Measurements from ENCODE around the gene NEU1.
A peak's percentile ranks its signal among the peaks of the same experiment; 100 is the strongest.

Gene NEU1

GRCh38 chr6:31897612-31898382, 35.2 kb upstream of the NEU1 start, which contains the start of gene EHMT2:
Gene EHMT2, minus strand, starts transcription at chr6:31897698. Its CDS starts 21 bp downstream, at chr6:31897677.
- H2BK5ac ChIP-seq (ENCODE audit: low read depth, low read length, poor library complexity, severe bottlenecking), result no peak within 1 kb of the TSS
- peak; percentile 83 for DNase-seq
- peaks cover 25 to 35% of the 10 kb centered on the region in 2 experiments for H3K36me3 ChIP-seq (ENCODE audit: control insufficient read depth in 1 of 2, insufficient read depth in 2 of 2, low read depth in 1 of 2, low read length in 2 of 2)
- H2AFZ ChIP-seq (ENCODE audit: low read depth, low read length), result peak within 1 kb of the TSS; percentile 91
- H2BK12ac ChIP-seq (ENCODE audit: low read length in 2 of 2), result peak within 1 kb of the TSS in 1 of 2 experiments; percentile 87
- H3K4ac ChIP-seq (ENCODE audit: low read depth in 1 of 2, low read length in 2 of 2), result peak within 1 kb of the TSS; percentile 5 to 79
- peak within 1 kb of the TSS in 1 of 2 experiments; percentile 83 for H3K18ac ChIP-seq (ENCODE audit: low read depth in 1 of 2, low read length in 2 of 2)
- H2BK120ac ChIP-seq (ENCODE audit: low read depth, low read length), result peak within 1 kb of the TSS; percentile 67
- no peak within 1 kb of the TSS for H3K27ac ChIP-seq (ENCODE audit: low read length, poor library complexity, severe bottlenecking)
- H3K9me3 ChIP-seq (ENCODE audit: control insufficient read depth, low read length), result no peaks in the 10 kb centered on the region
- peaks cover 25% of the 10 kb centered on the region for H3K4me1 ChIP-seq (ENCODE audit: control insufficient read depth, insufficient read depth, low read depth, low read length)
- no peak within 1 kb of the TSS for H2AK5ac ChIP-seq (ENCODE audit: low read length, severe bottlenecking)
- H3K27me3 ChIP-seq (ENCODE audit: control insufficient read depth in 1 of 2, insufficient read depth in 1 of 2, low read length in 2 of 2), result no peaks in the 10 kb centered on the region
- no peak within 1 kb of the TSS for H4K91ac ChIP-seq (ENCODE audit: low read length)
- H3K23ac ChIP-seq (ENCODE audit: low read length in 2 of 2), result peak within 1 kb of the TSS in 1 of 2 experiments; percentile 96
- WGBS, result under 1% methylated on average over 46 of the region's 49 CpGs
- peak within 1 kb of the TSS; percentile 62 for H3K4me2 ChIP-seq (ENCODE audit: low read length, poor library complexity, severe bottlenecking)
- H2BK15ac ChIP-seq (ENCODE audit: low read depth, poor library complexity, severe bottlenecking), result peak within 1 kb of the TSS; percentile 60
- H4K8ac ChIP-seq (ENCODE audit: low read length), result peak within 1 kb of the TSS; percentile 56
- H3K79me1 ChIP-seq (replicated peaks; ENCODE audit: low read length, poor library complexity, severe bottlenecking), result peaks cover 18% of the 10 kb centered on the region
- peak within 1 kb of the TSS in 1 of 2 experiments; percentile 94 for H3K14ac ChIP-seq (ENCODE audit: low read length in 2 of 2)
- H3K4me3 ChIP-seq (ENCODE audit: insufficient read depth in 1 of 2, low read depth in 1 of 2, low read length in 2 of 2), result peak within 1 kb of the TSS; percentile 93 to 96
- peak within 1 kb of the TSS; percentile 96 for H3K9ac ChIP-seq (ENCODE audit: low read length)

- peak overlapping the region in 1 of 2 experiments; percentile 42 for H2BK12ac ChIP-seq (ENCODE audit: low read length in 2 of 2)
- peaks cover 33 to 43% of the 10 kb centered on the region in 2 experiments for H3K36me3 ChIP-seq (ENCODE audit: control insufficient read depth in 1 of 2, insufficient read depth in 2 of 2, low read depth in 1 of 2, low read length in 2 of 2)
- H3K4ac ChIP-seq (ENCODE audit: low read depth in 1 of 2, low read length in 2 of 2), result peak overlapping the region; percentile 5 to 79
- H2BK5ac ChIP-seq (ENCODE audit: low read depth, low read length, poor library complexity, severe bottlenecking), result no peak overlapping the region
- no peaks in the 10 kb centered on the region for H3K9me3 ChIP-seq (ENCODE audit: control insufficient read depth, low read length)
- no peaks in the 10 kb centered on the region for H3K27me3 ChIP-seq (ENCODE audit: control insufficient read depth in 1 of 2, insufficient read depth in 1 of 2, low read length in 2 of 2)
- H3K14ac ChIP-seq (ENCODE audit: low read length in 2 of 2), result peak overlapping the region in 1 of 2 experiments; percentile 82
- peak overlapping the region; percentile 55 for H3K4me2 ChIP-seq (ENCODE audit: low read length, poor library complexity, severe bottlenecking)
- H2BK120ac ChIP-seq (ENCODE audit: low read depth, low read length), result peak overlapping the region; percentile 67
- peak overlapping the region; percentile 80 for H2AFZ ChIP-seq (ENCODE audit: low read depth, low read length)
- H3K18ac ChIP-seq (ENCODE audit: low read depth in 1 of 2, low read length in 2 of 2), result peak overlapping the region in 1 of 2 experiments; percentile 83
- WGBS, result 1% methylated on average over 17 of the region's 62 CpGs
- H3K4me1 ChIP-seq (ENCODE audit: control insufficient read depth, insufficient read depth, low read depth, low read length), result peaks cover 27% of the 10 kb centered on the region
- peak overlapping the region; percentile 56 for H4K8ac ChIP-seq (ENCODE audit: low read length)
- H2AK5ac ChIP-seq (ENCODE audit: low read length, severe bottlenecking), result no peak overlapping the region
- H3K9ac ChIP-seq (ENCODE audit: low read length), result peak overlapping the region; percentile 92
- H4K91ac ChIP-seq (ENCODE audit: low read length), result no peak overlapping the region
- H2BK15ac ChIP-seq (ENCODE audit: low read depth, poor library complexity, severe bottlenecking), result peak overlapping the region; percentile 60
- H3K79me1 ChIP-seq (replicated peaks; ENCODE audit: low read length, poor library complexity, severe bottlenecking), result peaks cover 24% of the 10 kb centered on the region
- H3K27ac ChIP-seq (ENCODE audit: low read length, poor library complexity, severe bottlenecking), result no peak overlapping the region
- peak overlapping the region; percentile 93 to 96 for H3K4me3 ChIP-seq (ENCODE audit: insufficient read depth in 1 of 2, low read depth in 1 of 2, low read length in 2 of 2)
- DNase-seq, result no peak
- no peak overlapping the region for H3K23ac ChIP-seq (ENCODE audit: low read length in 2 of 2)
These were observed 34.4 kb upstream of the NEU1 start for GRCh38 chr6:31896856-31897611.

- H3K23ac ChIP-seq (ENCODE audit: low read length in 2 of 2), result no peak overlapping the region
- H3K79me1 ChIP-seq (replicated peaks; ENCODE audit: low read length, poor library complexity, severe bottlenecking), result peaks cover 24% of the 10 kb centered on the region
- peak overlapping the region; percentile 60 for H2BK15ac ChIP-seq (ENCODE audit: low read depth, poor library complexity, severe bottlenecking)
- no peak overlapping the region for H2BK120ac ChIP-seq (ENCODE audit: low read depth, low read length)
- no peak overlapping the region for H2AK5ac ChIP-seq (ENCODE audit: low read length, severe bottlenecking)
- peaks cover 39 to 46% of the 10 kb centered on the region in 2 experiments for H3K36me3 ChIP-seq (ENCODE audit: control insufficient read depth in 1 of 2, insufficient read depth in 2 of 2, low read depth in 1 of 2, low read length in 2 of 2)
- peaks cover 27% of the 10 kb centered on the region for H3K4me1 ChIP-seq (ENCODE audit: control insufficient read depth, insufficient read depth, low read depth, low read length)
- H3K4ac ChIP-seq (ENCODE audit: low read depth in 1 of 2, low read length in 2 of 2), result peak overlapping the region in 1 of 2 experiments; percentile 5
- WGBS, result 61% methylated on average over 4 of the region's 4 CpGs
- peak overlapping the region; percentile 92 for H3K9ac ChIP-seq (ENCODE audit: low read length)
- no peaks in the 10 kb centered on the region for H3K27me3 ChIP-seq (ENCODE audit: control insufficient read depth in 1 of 2, insufficient read depth in 1 of 2, low read length in 2 of 2)
- H3K27ac ChIP-seq (ENCODE audit: low read length, poor library complexity, severe bottlenecking), result no peak overlapping the region
- H3K4me2 ChIP-seq (ENCODE audit: low read length, poor library complexity, severe bottlenecking), result peak overlapping the region; percentile 55
- H3K4me3 ChIP-seq (ENCODE audit: insufficient read depth in 1 of 2, low read depth in 1 of 2, low read length in 2 of 2), result peak overlapping the region; percentile 93 to 96
- H3K9me3 ChIP-seq (ENCODE audit: control insufficient read depth, low read length), result no peaks in the 10 kb centered on the region
- H2BK5ac ChIP-seq (ENCODE audit: low read depth, low read length, poor library complexity, severe bottlenecking), result no peak overlapping the region
- DNase-seq, result no peak
- no peak overlapping the region for H3K14ac ChIP-seq (ENCODE audit: low read length in 2 of 2)
- H3K18ac ChIP-seq (ENCODE audit: low read depth in 1 of 2, low read length in 2 of 2), result no peak overlapping the region
- no peak overlapping the region for H2BK12ac ChIP-seq (ENCODE audit: low read length in 2 of 2)
- no peak overlapping the region for H4K8ac ChIP-seq (ENCODE audit: low read length)
- H2AFZ ChIP-seq (ENCODE audit: low read depth, low read length), result no peak overlapping the region
- H4K91ac ChIP-seq (ENCODE audit: low read length), result no peak overlapping the region
These were observed 33.9 kb upstream of the NEU1 start for GRCh38 chr6:31896493-31896855.

GRCh38 chr6:31892821-31893220, 30.2 kb upstream of the NEU1 start:
- H3K4me1 ChIP-seq (ENCODE audit: control insufficient read depth, insufficient read depth, low read depth, low read length), result peaks cover 10% of the 10 kb centered on the region
- 86% methylated on average over 5 of the region's 6 CpGs for WGBS
- no peak overlapping the region for H3K4me2 ChIP-seq (ENCODE audit: low read length, poor library complexity, severe bottlenecking)
- H3K18ac ChIP-seq (ENCODE audit: low read depth in 1 of 2, low read length in 2 of 2), result no peak overlapping the region
- peak overlapping the region; percentile 4 for H3K9ac ChIP-seq (ENCODE audit: low read length)
- no peak overlapping the region for H4K91ac ChIP-seq (ENCODE audit: low read length)
- no peak for DNase-seq
- H2BK5ac ChIP-seq (ENCODE audit: low read depth, low read length, poor library complexity, severe bottlenecking), result no peak overlapping the region
- H3K14ac ChIP-seq (ENCODE audit: low read length in 2 of 2), result no peak overlapping the region
- H3K36me3 ChIP-seq (ENCODE audit: control insufficient read depth in 1 of 2, insufficient read depth in 2 of 2, low read depth in 1 of 2, low read length in 2 of 2), result peaks cover 51 to 67% of the 10 kb centered on the region in 2 experiments
- H2AFZ ChIP-seq (ENCODE audit: low read depth, low read length), result no peak overlapping the region
- H4K8ac ChIP-seq (ENCODE audit: low read length), result no peak overlapping the region
- no peaks in the 10 kb centered on the region for H3K27me3 ChIP-seq (ENCODE audit: control insufficient read depth in 1 of 2, insufficient read depth in 1 of 2, low read length in 2 of 2)
- H3K79me1 ChIP-seq (replicated peaks; ENCODE audit: low read length, poor library complexity, severe bottlenecking), result peaks cover 22% of the 10 kb centered on the region
- no peak overlapping the region for H3K4ac ChIP-seq (ENCODE audit: low read depth in 1 of 2, low read length in 2 of 2)
- H3K27ac ChIP-seq (ENCODE audit: low read length, poor library complexity, severe bottlenecking), result no peak overlapping the region
- H3K23ac ChIP-seq (ENCODE audit: low read length in 2 of 2), result no peak overlapping the region
- H2BK15ac ChIP-seq (ENCODE audit: low read depth, poor library complexity, severe bottlenecking), result no peak overlapping the region
- H2BK12ac ChIP-seq (ENCODE audit: low read length in 2 of 2), result no peak overlapping the region
- no peak overlapping the region for H2AK5ac ChIP-seq (ENCODE audit: low read length, severe bottlenecking)
- no peak overlapping the region for H2BK120ac ChIP-seq (ENCODE audit: low read depth, low read length)
- H3K9me3 ChIP-seq (ENCODE audit: control insufficient read depth, low read length), result no peaks in the 10 kb centered on the region
- H3K4me3 ChIP-seq (ENCODE audit: insufficient read depth in 1 of 2, low read depth in 1 of 2, low read length in 2 of 2), result no peak overlapping the region
